Erythroblast (primary cell): Measurements from ENCODE around the gene ITSN1.

Source experiments
- GATA1 ChIP-seq: IDR thresholded peaks from 2 replicates; pipeline ENCODE4 v1.6.1; 2011; ENCODE audit warnings: low read depth, mild to moderate bottlenecking, control low read depth, low read length, moderate library complexity
- POLR2A ChIP-seq: IDR thresholded peaks from 2 replicates; pipeline ENCODE4 v1.6.1; 2011; ENCODE audit warnings: mild to moderate bottlenecking, low read length

DNA sequence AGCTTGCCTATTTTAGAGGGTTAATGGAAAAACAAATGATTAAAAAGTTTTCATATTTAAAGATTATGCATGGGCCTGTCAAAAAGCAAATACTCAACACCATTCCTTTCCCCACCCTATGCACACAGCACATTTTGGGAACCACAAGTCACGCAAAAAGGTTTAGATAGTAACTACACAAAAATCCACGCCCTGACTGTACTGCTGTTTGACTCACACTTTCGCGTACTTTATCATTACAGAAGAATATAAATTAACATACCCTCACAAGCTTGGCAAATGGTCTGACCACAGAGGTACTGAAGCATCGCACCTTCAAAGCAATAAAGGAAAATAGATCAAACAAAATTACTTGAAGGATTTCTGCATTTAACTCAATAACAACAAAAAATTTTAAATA is 271.9 kb downstream of the ITSN1 start:
- TF ChIP-seq POLR2A (no peak), GATA1 (no peak)
